Osteoblast (primary cell): ENCODE data around the gene GREM2. TPM values are rescaled to one million over a fixed set of nuclear protein-coding genes. Genes with fewer than 3 reads are reported as not detected.

Experiments
- DNase-seq: peaks from one replicate; pipeline ENCODE4 v3.0.0; 2011; ENCODE audit warnings: low spot score, mixed read lengths; ENCODE audit not compliant: insufficient read length; ENCODE audit errors: missing footprints
- H2AFZ ChIP-seq: 2 replicates; pipeline ENCODE4 v1.6.0; 2011; ENCODE audit warnings: mild to moderate bottlenecking, low read length
- H3K27ac ChIP-seq: 2 replicates; pipeline ENCODE4 v1.5.1; 2011; ENCODE audit warnings: mild to moderate bottlenecking, low read depth, low read length, moderate library complexity
- H3K27me3 ChIP-seq: 2 replicates; pipeline ENCODE4 v1.6.0; 2012; ENCODE audit warnings: mild to moderate bottlenecking, control low read depth, inconsistent platforms, low read length, moderate library complexity; ENCODE audit not compliant: insufficient read depth
- H3K36me3 ChIP-seq: 2 replicates; pipeline ENCODE4 v1.5.1; 2011; ENCODE audit warnings: mild to moderate bottlenecking, low read length, control low read depth, moderate library complexity; ENCODE audit not compliant: insufficient read depth
- H3K4me1 ChIP-seq: 2 replicates; pipeline ENCODE4 v1.5.1; 2011; ENCODE audit warnings: mild to moderate bottlenecking, low read length, control low read depth, moderate library complexity; ENCODE audit not compliant: insufficient read depth
- H3K4me2 ChIP-seq: 2 replicates; pipeline ENCODE4 v1.6.0; 2011; ENCODE audit warnings: mild to moderate bottlenecking, low read length; ENCODE audit not compliant: insufficient read depth
- H3K4me3 ChIP-seq: fragments of 200-600 bp; sonication (generic); 3 replicates; pipeline ENCODE4 v1.5.1; 2012; ENCODE audit warnings: mild to moderate bottlenecking, low read length, inconsistent platforms; ENCODE audit not compliant: insufficient read depth
- H3K79me2 ChIP-seq: 2 replicates; pipeline ENCODE4 v1.6.0; 2012; ENCODE audit warnings: mild to moderate bottlenecking, low read length, control low read depth, inconsistent platforms; ENCODE audit not compliant: insufficient read depth
- H3K9me3 ChIP-seq: 2 replicates; pipeline ENCODE4 v1.5.1; 2011; ENCODE audit warnings: low read depth, low read length, control low read depth
- H4K20me1 ChIP-seq: 2 replicates; pipeline ENCODE4 v1.6.0; 2012; ENCODE audit warnings: mild to moderate bottlenecking, low read length, control low read depth; ENCODE audit not compliant: insufficient read depth
- CTCF ChIP-seq: IDR thresholded peaks from 2 replicates; pipeline ENCODE4 v1.5.1; 2011; ENCODE audit warnings: mild to moderate bottlenecking, low read depth, low read length, moderate library complexity; ENCODE audit errors: extremely low read depth
- total RNA-seq: library from RNA; depleted of rRNA; stranded (reverse); fragments of >200 nt; gene quantifications from 2 replicates; pipeline ENCODE4 v1.2.3, GENCODE V29; 2012

GREM2 gene
- total RNA-seq, 1 donor: 4.7 TPM

GRCh38 chr1:240595476-240595875 lies 16.5 kb downstream of the GREM2 start:
- DNase-seq: no peak
- no peaks in the 10 kb centered on the region for H4K20me1 ChIP-seq
- H3K27me3 ChIP-seq: no peaks in the 10 kb centered on the region
- H3K9me3 ChIP-seq: no peaks in the 10 kb centered on the region
- H3K36me3 ChIP-seq: peaks cover 6% of the 10 kb centered on the region
- peaks cover 22% of the 10 kb centered on the region for H3K4me1 ChIP-seq
- H3K4me2 ChIP-seq: no peak overlapping the region
- H3K27ac ChIP-seq: no peak overlapping the region
- peaks cover 15% of the 10 kb centered on the region for H3K79me2 ChIP-seq
- no peak overlapping the region for H3K4me3 ChIP-seq
- no peak for TF ChIP-seq CTCF
- H2AFZ ChIP-seq: no peak overlapping the region

- Histone ChIP-seq H3K79me2 (no peaks in the 10 kb centered on the region), H2AFZ (no peak overlapping the region), H3K9me3 (no peaks in the 10 kb centered on the region), H4K20me1 (no peaks in the 10 kb centered on the region), H3K4me3 (no peak overlapping the region), H3K4me1 (peaks cover 2% of the 10 kb centered on the region), H3K4me2 (no peak overlapping the region), H3K27ac (no peak overlapping the region), H3K36me3 (peaks cover 6% of the 10 kb centered on the region), H3K27me3 (no peaks in the 10 kb centered on the region)
- DNase-seq: no peak
- no peak for TF ChIP-seq CTCF
These were observed 20.4 kb downstream of the GREM2 start for GRCh38 chr1:240591564-240591963.

GRCh38 chr1:240591078-240591477 lies 20.9 kb downstream of the GREM2 start:
- Histone ChIP-seq H2AFZ (no peak overlapping the region), H3K79me2 (no peaks in the 10 kb centered on the region), H3K27me3 (no peaks in the 10 kb centered on the region), H3K36me3 (peaks cover 6% of the 10 kb centered on the region), H3K4me1 (peaks cover 5% of the 10 kb centered on the region), H3K4me2 (no peak overlapping the region), H3K4me3 (no peak overlapping the region), H3K9me3 (no peaks in the 10 kb centered on the region), H3K27ac (no peak overlapping the region), H4K20me1 (no peaks in the 10 kb centered on the region)
- TF ChIP-seq CTCF: no peak
- DNase-seq: no peak

GRCh38 chr1:240589585-240590110 lies 22.3 kb downstream of the GREM2 start:
- Histone ChIP-seq H3K9me3 (no peaks in the 10 kb centered on the region), H4K20me1 (no peaks in the 10 kb centered on the region), H2AFZ (no peak overlapping the region), H3K79me2 (no peaks in the 10 kb centered on the region), H3K36me3 (peaks cover 6% of the 10 kb centered on the region), H3K27ac (no peak overlapping the region), H3K4me3 (no peak overlapping the region), H3K27me3 (no peaks in the 10 kb centered on the region), H3K4me2 (no peak overlapping the region), H3K4me1 (peaks cover 6% of the 10 kb centered on the region)
- no peak for TF ChIP-seq CTCF
- no peak for DNase-seq
